Measurements from ENCODE around the gene RASSF8. TPM values are rescaled to one million over a fixed set of nuclear protein-coding genes. Genes with fewer than 3 reads are reported as not detected.

The RASSF8 gene
- total RNA-seq, 4 donors from 2014 or later = 56.8 to 81.0 (median 77.3) TPM

DNA sequence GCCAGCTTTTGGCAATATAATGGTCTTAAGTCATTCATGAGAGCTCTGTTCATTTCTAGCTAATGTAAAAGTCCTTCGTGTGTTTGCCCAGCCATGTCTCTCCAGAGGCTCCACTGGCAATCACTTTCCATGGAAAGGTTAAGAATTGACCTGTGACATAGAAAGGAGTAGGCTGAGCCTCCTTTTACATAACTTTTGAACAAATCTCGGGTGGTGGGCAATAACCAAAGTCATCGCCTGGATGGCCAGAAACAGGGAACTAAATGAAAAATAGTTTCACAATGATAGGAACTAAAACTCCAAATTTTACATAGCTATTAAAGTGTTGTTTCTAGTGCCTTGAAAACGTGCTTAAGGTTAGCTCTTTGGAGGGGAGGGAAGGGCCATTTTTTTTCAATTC, 159.8 kb downstream of the RASSF8 start:
- WGBS = 74% methylated on average over 4 of the region's 4 CpGs
- Histone ChIP-seq H3K27ac (replicated peaks in 1 of 4) (peak overlapping the region; percentile 54 to 97 (median 96)), H3K4me3 (no peak overlapping the region), H3K9me3 (no peaks in the 10 kb centered on the region), H3K36me3 (no peaks in the 10 kb centered on the region), H3K4me1 (peaks cover 24 to 71% (median 67%) of the 10 kb centered on the region in 4 donors), H3K27me3 (no peaks in the 10 kb centered on the region)
- TF ChIP-seq, protein P1, sequence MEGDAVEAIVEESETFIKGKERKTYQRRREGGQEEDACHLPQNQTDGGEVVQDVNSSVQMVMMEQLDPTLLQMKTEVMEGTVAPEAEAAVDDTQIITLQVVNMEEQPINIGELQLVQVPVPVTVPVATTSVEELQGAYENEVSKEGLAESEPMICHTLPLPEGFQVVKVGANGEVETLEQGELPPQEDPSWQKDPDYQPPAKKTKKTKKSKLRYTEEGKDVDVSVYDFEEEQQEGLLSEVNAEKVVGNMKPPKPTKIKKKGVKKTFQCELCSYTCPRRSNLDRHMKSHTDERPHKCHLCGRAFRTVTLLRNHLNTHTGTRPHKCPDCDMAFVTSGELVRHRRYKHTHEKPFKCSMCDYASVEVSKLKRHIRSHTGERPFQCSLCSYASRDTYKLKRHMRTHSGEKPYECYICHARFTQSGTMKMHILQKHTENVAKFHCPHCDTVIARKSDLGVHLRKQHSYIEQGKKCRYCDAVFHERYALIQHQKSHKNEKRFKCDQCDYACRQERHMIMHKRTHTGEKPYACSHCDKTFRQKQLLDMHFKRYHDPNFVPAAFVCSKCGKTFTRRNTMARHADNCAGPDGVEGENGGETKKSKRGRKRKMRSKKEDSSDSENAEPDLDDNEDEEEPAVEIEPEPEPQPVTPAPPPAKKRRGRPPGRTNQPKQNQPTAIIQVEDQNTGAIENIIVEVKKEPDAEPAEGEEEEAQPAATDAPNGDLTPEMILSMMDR (IDR thresholded peaks at IDR 0.05) = no peak
- TF ChIP-seq POLR2A (IDR thresholded peaks at IDR 0.05; ENCODE audit: low read depth) (no peak), POLR2AphosphoS5 (IDR thresholded peaks at IDR 0.05) (no peak), EP300 (IDR thresholded peaks at IDR 0.05) (no peak)
- intact Hi-C loops (cut with DNase I) = no loop called here
- DNase-seq (ENCODE audit: extremely low spot score) = no peak

- DNase-seq (ENCODE audit: extremely low spot score) = no peak
- Histone ChIP-seq H3K4me3 (peak overlapping the region in 1 of 4 donors; percentile 7), H3K27ac (replicated peaks in 1 of 4) (peak overlapping the region; percentile 96 to 97 (median 97)), H3K4me1 (peaks cover 36 to 77% (median 71%) of the 10 kb centered on the region in 4 donors), H3K36me3 (no peaks in the 10 kb centered on the region), H3K9me3 (no peaks in the 10 kb centered on the region), H3K27me3 (no peaks in the 10 kb centered on the region)
- WGBS = 17% methylated on average over 2 of the region's 2 CpGs
- no peak for TF ChIP-seq POLR2AphosphoS5 (IDR thresholded peaks at IDR 0.05)
- TF ChIP-seq, protein P1 (IDR thresholded peaks at IDR 0.05) = peak; percentile 52 to 62 (median 54)
- intact Hi-C loops (cut with DNase I) = no loop called here
These were observed 161.0 kb downstream of the RASSF8 start for GRCh38 chr12:26119391-26119989.

DNA sequence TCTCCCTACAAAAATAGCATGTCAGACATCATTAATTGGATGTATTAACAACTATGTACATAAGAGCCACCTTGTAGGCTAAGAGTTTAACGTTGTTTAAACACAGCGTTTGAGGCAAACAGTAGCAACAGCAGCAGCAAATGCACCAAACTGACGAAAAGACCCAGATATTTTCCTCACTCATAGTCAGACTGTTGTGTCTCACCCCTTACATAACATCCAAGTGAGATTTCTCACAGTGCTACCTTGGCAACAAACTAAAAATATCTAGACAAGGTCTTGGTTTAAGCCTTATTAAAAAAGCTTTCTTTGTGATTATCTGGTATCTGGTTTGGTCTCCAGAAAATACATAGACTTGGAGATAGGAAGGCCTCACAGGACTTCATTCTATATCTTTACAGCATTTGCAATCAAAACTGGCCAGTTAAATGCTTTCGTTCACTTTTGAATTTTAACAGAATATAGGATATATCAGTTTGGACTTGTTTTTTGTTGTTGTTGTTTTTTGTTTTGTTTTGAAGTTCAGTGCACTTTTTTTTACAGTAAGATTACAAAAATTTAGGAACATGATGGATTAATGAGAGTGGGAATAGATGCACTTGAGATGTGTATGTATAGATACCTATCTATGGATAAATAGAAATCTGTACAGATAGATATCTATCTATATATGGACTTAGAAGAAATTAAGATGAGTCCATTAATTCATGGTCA, 162.2 kb downstream of the RASSF8 start:
- Histone ChIP-seq H3K4me1 (peaks cover 29 to 71% (median 62%) of the 10 kb centered on the region in 4 donors), H3K27ac (replicated peaks in 1 of 4) (peak overlapping the region; percentile 96 to 97 (median 97)), H3K27me3 (no peaks in the 10 kb centered on the region), H3K36me3 (no peaks in the 10 kb centered on the region), H3K9me3 (no peaks in the 10 kb centered on the region), H3K4me3 (peak overlapping the region; percentile 69 to 75 (median 72))
- intact Hi-C loops (cut with DNase I) = loop anchor here (5.0 to 10.0 kb wide), 3 partner anchors 77 to 154 kb away; partner anchors contain the start of gene SSPN
- no peak for TF ChIP-seq POLR2AphosphoS5 (IDR thresholded peaks at IDR 0.05)
- no peak for TF ChIP-seq EP300 (IDR thresholded peaks at IDR 0.05)
- TF ChIP-seq, protein P1 (IDR thresholded peaks at IDR 0.05) = no peak
- 51% methylated on average over 4 of the region's 4 CpGs for WGBS
- peak; percentile 12 for DNase-seq (ENCODE audit: extremely low spot score)

DNA sequence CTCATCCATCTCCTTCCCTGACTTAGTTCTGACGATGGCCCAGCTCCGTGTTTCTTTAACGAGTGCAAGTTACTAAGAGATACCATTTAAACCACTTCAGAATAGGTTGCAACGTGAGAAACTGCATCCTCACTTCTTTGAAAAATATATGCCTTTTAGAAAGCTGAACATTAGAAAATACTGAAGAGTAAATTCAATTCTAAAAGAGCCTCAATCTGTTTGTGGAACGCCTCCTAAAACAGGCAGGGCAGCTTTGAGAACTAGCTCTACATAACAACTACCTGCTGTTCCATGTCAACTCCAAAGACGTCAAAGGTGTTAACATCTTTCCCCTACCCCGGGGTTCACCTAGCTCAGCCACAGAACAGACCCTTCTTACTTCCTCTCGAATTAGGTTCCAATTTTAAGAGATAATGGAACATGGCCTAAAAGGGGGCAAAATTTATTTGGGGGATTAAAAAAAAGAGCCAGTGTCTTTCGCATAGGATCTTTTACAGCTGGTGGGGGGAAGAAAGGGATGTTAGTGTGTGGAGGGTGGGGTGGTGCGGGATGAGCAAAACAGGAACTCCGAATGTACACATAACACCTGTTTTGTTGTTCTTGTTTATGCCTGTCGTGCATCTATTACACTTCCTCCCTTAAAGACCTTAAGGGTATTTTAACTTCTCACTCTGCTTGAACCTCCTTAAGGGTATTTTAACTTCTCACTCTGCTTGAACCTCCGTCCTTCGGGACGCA, 163.0 kb downstream of the RASSF8 start:
- intact Hi-C loops (cut with DNase I) = loop anchor here (5.0 to 10.0 kb wide), 3 partner anchors 76 to 153 kb away; partner anchors contain the start of gene SSPN
- peak; percentile 81 for DNase-seq (ENCODE audit: extremely low spot score)
- TF ChIP-seq POLR2AphosphoS5 (IDR thresholded peaks at IDR 0.05) = peak in 1 of 2 donors; percentile 49
- TF ChIP-seq, protein P1 (IDR thresholded peaks at IDR 0.05) = no peak
- no peak for TF ChIP-seq POLR2A (IDR thresholded peaks at IDR 0.05; ENCODE audit: low read depth)
- no peak for TF ChIP-seq EP300 (IDR thresholded peaks at IDR 0.05)

More for the DNA sequence above, 163.0 kb downstream of the RASSF8 start:
- WGBS = 22% methylated on average over 15 of the region's 15 CpGs
- Histone ChIP-seq H3K36me3 (no peaks in the 10 kb centered on the region), H3K4me3 (peak overlapping the region; percentile 69 to 75 (median 72)), H3K9me3 (no peaks in the 10 kb centered on the region), H3K27ac (replicated peaks in 1 of 4) (peak overlapping the region; percentile 96 to 97 (median 97)), H3K4me1 (peaks cover 28 to 70% (median 61%) of the 10 kb centered on the region in 4 donors), H3K27me3 (no peaks in the 10 kb centered on the region)

Data from esophagus muscularis mucosa (tissue), 4 donors.